PC-3 (cell line): Measurements from ENCODE around the gene PIGU.

Experiments
- EZH2 ChIP-seq: fragments of 300-600 bp; sonication (generic); IDR thresholded peaks from one replicate; pipeline ENCODE4 v1.6.1; 2017; ENCODE audit warnings: antibody characterized with exemption, mild to moderate bottlenecking, low read length; ENCODE audit not compliant: unreplicated experiment
- EZH2phosphoT487 ChIP-seq: fragments of 300-600 bp; sonication (generic); IDR thresholded peaks from 2 replicates; pipeline ENCODE4 v1.6.1; 2018; ENCODE audit warnings: mild to moderate bottlenecking, antibody characterized with exemption, low read length, borderline replicate concordance
- TF ChIP-seq, protein P1 (sequence below): fragments of 300-600 bp; sonication (generic); conservative IDR thresholded peaks from 2 replicates; pipeline ENCODE4 v1.5.1; 2017; ENCODE audit warnings: antibody characterized with exemption, low read depth, mild to moderate bottlenecking, low read length

DNA sequence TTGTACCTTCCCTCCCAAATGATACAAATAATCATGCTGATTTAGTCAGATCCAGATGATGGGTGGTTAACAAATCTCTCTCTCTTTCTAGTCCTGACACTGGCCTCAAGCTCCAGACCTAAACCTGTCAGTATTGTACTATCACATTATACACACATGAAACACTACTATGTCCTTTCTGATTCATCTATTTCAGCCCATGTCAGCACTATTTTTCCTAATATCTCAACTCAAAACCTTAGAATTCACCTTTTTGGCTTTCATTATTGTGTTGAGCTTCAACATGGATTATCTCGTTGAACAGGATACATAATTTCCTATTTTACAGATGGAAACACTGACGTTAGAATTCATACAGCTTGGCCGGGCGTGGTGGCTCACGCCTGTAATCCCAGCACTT lies 3.5 kb downstream of the PIGU start:
- TF ChIP-seq EZH2: no peak
- TF ChIP-seq, protein P1, sequence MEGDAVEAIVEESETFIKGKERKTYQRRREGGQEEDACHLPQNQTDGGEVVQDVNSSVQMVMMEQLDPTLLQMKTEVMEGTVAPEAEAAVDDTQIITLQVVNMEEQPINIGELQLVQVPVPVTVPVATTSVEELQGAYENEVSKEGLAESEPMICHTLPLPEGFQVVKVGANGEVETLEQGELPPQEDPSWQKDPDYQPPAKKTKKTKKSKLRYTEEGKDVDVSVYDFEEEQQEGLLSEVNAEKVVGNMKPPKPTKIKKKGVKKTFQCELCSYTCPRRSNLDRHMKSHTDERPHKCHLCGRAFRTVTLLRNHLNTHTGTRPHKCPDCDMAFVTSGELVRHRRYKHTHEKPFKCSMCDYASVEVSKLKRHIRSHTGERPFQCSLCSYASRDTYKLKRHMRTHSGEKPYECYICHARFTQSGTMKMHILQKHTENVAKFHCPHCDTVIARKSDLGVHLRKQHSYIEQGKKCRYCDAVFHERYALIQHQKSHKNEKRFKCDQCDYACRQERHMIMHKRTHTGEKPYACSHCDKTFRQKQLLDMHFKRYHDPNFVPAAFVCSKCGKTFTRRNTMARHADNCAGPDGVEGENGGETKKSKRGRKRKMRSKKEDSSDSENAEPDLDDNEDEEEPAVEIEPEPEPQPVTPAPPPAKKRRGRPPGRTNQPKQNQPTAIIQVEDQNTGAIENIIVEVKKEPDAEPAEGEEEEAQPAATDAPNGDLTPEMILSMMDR: no peak
- TF ChIP-seq EZH2phosphoT487: no peak
